Right lobe of liver (tissue), 6 donors: ENCODE measurements around the gene HMGB2. TPM values are rescaled to one million over a fixed set of nuclear protein-coding genes. Genes with fewer than 3 reads are reported as not detected.

ENCODE experiments used
- ATAC-seq, 4 donors: fragments of 200-7000 bp; cut with Tn5 transposase; one replicate each; pipeline ENCODE4 v1.9.1; 2020; ENCODE audit warnings: mild to moderate bottlenecking in 4 of 4, moderate library complexity in 4 of 4
- DNase-seq, 3 donors: peaks; one replicate each; pipeline ENCODE4 v3.0.0-alpha.2; 2020
- H3K27ac ChIP-seq, 3 donors: fragments of 200-600 bp; one replicate each; pipeline ENCODE4 v1.8.0; 2022
- H3K27me3 ChIP-seq, 2 donors: fragments of 200-600 bp; one replicate each; pipeline ENCODE4 v1.8.0; 2022
- H3K36me3 ChIP-seq, 4 donors: fragments of 200-600 bp; sonication (generic) in 1 of 4; one replicate each; pipeline versions ENCODE4 v1.5.1 to v1.8.0; 2017 to 2022; ENCODE audit warnings: control low read depth in 1 of 4
- H3K4me1 ChIP-seq, 4 donors: fragments of 200-600 bp; sonication (generic) in 1 of 4; one replicate each; pipeline versions ENCODE4 v1.5.1 to v1.8.0; 2017 to 2022; ENCODE audit warnings: control low read depth in 1 of 4
- H3K4me3 ChIP-seq, 3 donors: fragments of 200-600 bp; one replicate each; pipeline ENCODE4 v1.8.0; 2022
- H3K9me3 ChIP-seq, 4 donors: fragments of 200-600 bp; sonication (generic) in 1 of 4; one replicate each; pipeline versions ENCODE4 v1.5.1 to v1.8.0; 2017 to 2022; ENCODE audit warnings: control low read depth in 1 of 4
- POLR2A ChIP-seq: fragments of 450-650 bp; IDR thresholded peaks from one replicate; pipeline ENCODE4 v1.6.1; 2017; ENCODE audit warnings: antibody characterized with exemption, mild to moderate bottlenecking
- WGBS: methylation state at CpG from one replicate; pipeline ENCODE4 v1.1.6; 2018; ENCODE audit warnings: low coverage, low lambda C conversion rate; ENCODE audit not compliant: insufficient coverage; ENCODE audit errors: missing lambda C conversion rate; 5-methylcytosine and 5-hydroxymethylcytosine counted together
- intact Hi-C, 2 donors: fragments of 100-400 bp; cut with DNase I; formaldehyde crosslinking; loops; one replicate each; pipeline versions ENCODE4 v1.11.2 to v1.14.1; 2022
- total RNA-seq, 6 experiments: library from RNA; depleted of rRNA in 2 of 6; stranded (reverse); fragments of >200 nt in 2 of 6; fragmentation: NEBNext Ultra II Directional in 3 of 6; extraction: Animal tissue kit (Norgen Biotek cat#: 25700) in 3 of 6; gene quantifications; one replicate each; pipeline versions ENCODE4 v1.1.0 to v1.2.4, GENCODE V29; 2016 to 2023
- TF ChIP-seq, protein P1 (sequence below), 4 donors: fragments of 200-600 bp in 3 of 4; fragments of 450-650 bp in 1 of 4; IDR thresholded peaks; one replicate each; pipeline versions ENCODE4 v1.5.1 to v1.8.0; 2016 to 2022; ENCODE audit warnings: antibody characterized with exemption in 4 of 4, mild to moderate bottlenecking in 2 of 4
- donor health status: DM: no; HTN: yes; CAD: no.
- donor health status: DM: no; HTN: no; CAD: no.
- donor health status: DM: no; HTN: no; CAD: no.
- donor health status: DM: no; HTN: yes; CAD: no.
- donor health status: DM: no; HTN: yes; CAD: no.

HMGB2 gene
- total RNA-seq, 6 experiments from 2014 or later: 6.1 to 13.5 (median 9.2) TPM

DNA sequence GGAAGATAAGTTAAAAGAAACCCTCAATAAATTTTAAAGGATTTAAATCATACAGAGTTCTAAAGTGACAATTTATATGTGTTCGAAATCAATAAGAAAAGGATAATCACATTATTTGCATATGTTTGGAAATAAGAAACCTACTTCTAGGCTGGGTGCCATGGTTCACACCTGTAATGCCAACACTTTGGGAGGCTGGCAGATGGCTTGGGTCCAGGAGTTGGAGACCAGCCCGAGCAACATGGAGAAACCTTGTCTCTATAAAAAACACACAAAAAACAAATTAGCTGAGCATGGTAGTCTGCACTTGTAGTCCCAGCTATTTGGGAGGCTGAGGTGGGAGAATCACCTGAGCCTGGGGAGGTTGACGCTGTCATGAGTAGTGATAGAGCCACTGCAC, 28.5 kb upstream of the HMGB2 start:
- H3K36me3 ChIP-seq: no peaks in the 10 kb centered on the region
- no peak overlapping the region for H3K4me3 ChIP-seq
- no peak overlapping the region for H3K27ac ChIP-seq
- no peak for ATAC-seq
- WGBS: 66% methylated on average over 3 of the region's 3 CpGs
- no peaks in the 10 kb centered on the region for H3K9me3 ChIP-seq
- no peaks in the 10 kb centered on the region for H3K27me3 ChIP-seq
- no peak for DNase-seq
- H3K4me1 ChIP-seq: no peaks in the 10 kb centered on the region
- no peak for TF ChIP-seq POLR2A
- TF ChIP-seq, protein P1, sequence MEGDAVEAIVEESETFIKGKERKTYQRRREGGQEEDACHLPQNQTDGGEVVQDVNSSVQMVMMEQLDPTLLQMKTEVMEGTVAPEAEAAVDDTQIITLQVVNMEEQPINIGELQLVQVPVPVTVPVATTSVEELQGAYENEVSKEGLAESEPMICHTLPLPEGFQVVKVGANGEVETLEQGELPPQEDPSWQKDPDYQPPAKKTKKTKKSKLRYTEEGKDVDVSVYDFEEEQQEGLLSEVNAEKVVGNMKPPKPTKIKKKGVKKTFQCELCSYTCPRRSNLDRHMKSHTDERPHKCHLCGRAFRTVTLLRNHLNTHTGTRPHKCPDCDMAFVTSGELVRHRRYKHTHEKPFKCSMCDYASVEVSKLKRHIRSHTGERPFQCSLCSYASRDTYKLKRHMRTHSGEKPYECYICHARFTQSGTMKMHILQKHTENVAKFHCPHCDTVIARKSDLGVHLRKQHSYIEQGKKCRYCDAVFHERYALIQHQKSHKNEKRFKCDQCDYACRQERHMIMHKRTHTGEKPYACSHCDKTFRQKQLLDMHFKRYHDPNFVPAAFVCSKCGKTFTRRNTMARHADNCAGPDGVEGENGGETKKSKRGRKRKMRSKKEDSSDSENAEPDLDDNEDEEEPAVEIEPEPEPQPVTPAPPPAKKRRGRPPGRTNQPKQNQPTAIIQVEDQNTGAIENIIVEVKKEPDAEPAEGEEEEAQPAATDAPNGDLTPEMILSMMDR (IDR thresholded peaks at IDR 0.05): no peak
- intact Hi-C loops: no loop called here

DNA sequence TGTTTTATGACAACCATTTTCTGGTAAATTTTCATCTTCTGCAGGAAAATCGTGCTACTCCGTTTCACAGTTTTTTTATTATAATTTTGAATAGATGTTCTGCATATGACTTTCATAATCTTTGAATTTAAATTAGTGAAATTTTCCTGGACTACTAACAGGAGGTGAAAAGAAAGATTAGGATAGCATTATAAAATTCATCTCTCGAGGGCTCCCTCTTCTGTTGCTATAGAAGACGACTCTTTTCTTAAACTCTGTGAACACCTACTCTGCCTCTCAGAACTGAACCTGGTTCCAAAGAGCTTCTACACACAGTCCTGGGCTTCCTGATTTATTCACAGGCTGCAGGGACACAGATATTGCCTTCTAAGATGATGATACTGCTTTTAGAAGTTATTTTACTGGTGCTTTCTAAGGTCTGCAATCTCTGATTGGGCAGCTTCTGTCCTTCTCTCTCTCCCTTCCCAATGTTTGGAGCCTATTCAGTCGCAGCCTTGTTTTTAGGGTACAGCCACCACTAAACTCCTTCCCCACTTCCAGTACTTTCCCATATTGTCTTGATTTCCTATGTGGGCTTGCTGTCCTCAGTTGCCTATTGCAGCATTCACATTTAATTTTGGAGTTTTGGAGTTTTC, 26.5 kb upstream of the HMGB2 start:
- DNase-seq (no peak), ATAC-seq (peak; percentile 43 to 71 (median 56))
- Histone ChIP-seq H3K27ac (no peak overlapping the region), H3K9me3 (no peaks in the 10 kb centered on the region), H3K36me3 (no peaks in the 10 kb centered on the region), H3K4me1 (no peaks in the 10 kb centered on the region), H3K4me3 (no peak overlapping the region), H3K27me3 (no peaks in the 10 kb centered on the region)
- TF ChIP-seq, protein P1 (IDR thresholded peaks at IDR 0.05): peak; percentile 9 to 39 (median 30)
- TF ChIP-seq POLR2A: no peak
- intact Hi-C loops: no loop called here
- 44% methylated on average over 5 of the region's 5 CpGs for WGBS

DNA sequence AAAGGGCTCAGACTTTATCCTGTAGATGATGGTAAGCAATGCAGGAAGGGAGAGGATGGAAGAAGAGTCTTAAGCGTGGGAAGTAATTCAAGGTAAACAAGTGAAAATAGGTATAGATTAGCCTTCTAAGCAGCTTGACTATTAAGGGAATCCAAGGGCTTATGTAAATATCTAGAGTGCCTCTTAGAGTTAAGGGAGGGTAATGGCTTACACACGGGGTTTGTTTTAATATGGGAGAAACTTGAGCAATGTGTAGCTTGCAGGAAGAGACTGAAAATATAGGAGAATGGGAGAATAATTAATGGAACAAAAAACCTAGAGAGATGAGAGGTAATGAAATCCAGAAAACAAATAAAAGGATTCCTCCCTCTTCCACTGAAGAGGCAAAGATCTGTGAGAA, 23.8 kb upstream of the HMGB2 start:
- Histone ChIP-seq H3K4me1 (no peaks in the 10 kb centered on the region), H3K36me3 (no peaks in the 10 kb centered on the region), H3K27me3 (no peaks in the 10 kb centered on the region), H3K27ac (no peak overlapping the region), H3K4me3 (no peak overlapping the region), H3K9me3 (no peaks in the 10 kb centered on the region)
- no peak for DNase-seq
- no peak for ATAC-seq
- WGBS: 55% methylated on average over 2 of the region's 2 CpGs
- TF ChIP-seq, protein P1 (IDR thresholded peaks at IDR 0.05): no peak
- TF ChIP-seq POLR2A: no peak
- intact Hi-C loops: no loop called here

DNA sequence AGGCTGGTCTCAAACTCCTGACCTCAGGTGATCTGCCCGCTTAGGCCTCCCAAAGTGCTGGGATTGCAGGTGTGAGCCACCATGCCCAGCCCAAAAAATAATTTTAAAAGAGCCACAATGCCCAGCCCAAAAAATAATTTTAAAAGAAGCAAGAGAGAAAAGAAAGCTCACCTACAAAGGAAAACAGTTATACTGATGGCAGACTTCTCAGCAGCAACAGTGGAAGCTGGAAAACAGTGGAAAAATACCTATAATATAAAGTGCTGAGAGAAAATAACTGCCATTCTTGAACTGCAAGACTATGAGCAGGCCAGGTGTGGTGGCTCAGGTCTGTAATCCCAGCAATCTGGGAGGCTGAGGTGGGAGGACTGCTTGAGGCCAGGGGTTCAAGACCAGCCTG, 13.3 kb upstream of the HMGB2 start:
- 100% methylated on average over 1 of the region's 1 CpG for WGBS
- no peak for ATAC-seq
- no peak for TF ChIP-seq POLR2A
- TF ChIP-seq, protein P1 (IDR thresholded peaks at IDR 0.05): no peak
- Histone ChIP-seq H3K27me3 (no peaks in the 10 kb centered on the region), H3K9me3 (no peaks in the 10 kb centered on the region), H3K27ac (no peak overlapping the region), H3K36me3 (no peaks in the 10 kb centered on the region), H3K4me3 (no peak overlapping the region), H3K4me1 (no peaks in the 10 kb centered on the region)
- DNase-seq: no peak
- intact Hi-C loops: no loop called here

GRCh38 chr4:173346074-173346473, 11.9 kb upstream of the HMGB2 start:
- no peak overlapping the region for H3K27ac ChIP-seq
- H3K4me1 ChIP-seq: no peaks in the 10 kb centered on the region
- no peaks in the 10 kb centered on the region for H3K36me3 ChIP-seq
- ATAC-seq: no peak
- no peak overlapping the region for H3K4me3 ChIP-seq
- 81% methylated on average over 2 of the region's 2 CpGs for WGBS
- no peak for DNase-seq
- TF ChIP-seq, protein P1 (IDR thresholded peaks at IDR 0.05): no peak
- no peak for TF ChIP-seq POLR2A
- H3K27me3 ChIP-seq: no peaks in the 10 kb centered on the region
- H3K9me3 ChIP-seq: no peaks in the 10 kb centered on the region
- intact Hi-C loops: no loop called here
